LNCAP (cell line): ENCODE measurements around the gene ARF1.

Source experiments
- TF ChIP-seq, protein P1 (sequence below): fragments of 450-650 bp; IDR thresholded peaks from 2 replicates; pipeline ENCODE4 v1.5.1; 2017; ENCODE audit warnings: mild to moderate bottlenecking

Gene ARF1

DNA sequence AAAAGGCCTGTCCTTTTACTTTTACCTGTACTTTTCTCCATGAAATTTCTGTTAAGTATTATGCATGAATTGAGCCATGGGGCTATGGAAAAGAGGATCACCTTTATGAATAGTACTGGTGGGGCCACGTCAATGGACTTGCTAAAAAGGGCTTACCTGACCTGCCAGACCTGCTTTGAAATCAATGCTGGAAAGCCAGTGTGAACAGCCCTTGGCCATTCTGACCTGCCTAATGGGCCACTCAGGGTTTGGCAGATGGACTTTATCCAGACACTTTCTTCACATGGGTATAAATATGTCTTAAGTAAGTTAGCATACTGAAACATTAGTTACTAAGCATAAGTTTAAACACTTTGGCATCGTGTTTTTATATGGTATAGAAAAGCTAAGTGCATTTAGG, 49.3 kb downstream of the ARF1 start:
- TF ChIP-seq, protein P1, sequence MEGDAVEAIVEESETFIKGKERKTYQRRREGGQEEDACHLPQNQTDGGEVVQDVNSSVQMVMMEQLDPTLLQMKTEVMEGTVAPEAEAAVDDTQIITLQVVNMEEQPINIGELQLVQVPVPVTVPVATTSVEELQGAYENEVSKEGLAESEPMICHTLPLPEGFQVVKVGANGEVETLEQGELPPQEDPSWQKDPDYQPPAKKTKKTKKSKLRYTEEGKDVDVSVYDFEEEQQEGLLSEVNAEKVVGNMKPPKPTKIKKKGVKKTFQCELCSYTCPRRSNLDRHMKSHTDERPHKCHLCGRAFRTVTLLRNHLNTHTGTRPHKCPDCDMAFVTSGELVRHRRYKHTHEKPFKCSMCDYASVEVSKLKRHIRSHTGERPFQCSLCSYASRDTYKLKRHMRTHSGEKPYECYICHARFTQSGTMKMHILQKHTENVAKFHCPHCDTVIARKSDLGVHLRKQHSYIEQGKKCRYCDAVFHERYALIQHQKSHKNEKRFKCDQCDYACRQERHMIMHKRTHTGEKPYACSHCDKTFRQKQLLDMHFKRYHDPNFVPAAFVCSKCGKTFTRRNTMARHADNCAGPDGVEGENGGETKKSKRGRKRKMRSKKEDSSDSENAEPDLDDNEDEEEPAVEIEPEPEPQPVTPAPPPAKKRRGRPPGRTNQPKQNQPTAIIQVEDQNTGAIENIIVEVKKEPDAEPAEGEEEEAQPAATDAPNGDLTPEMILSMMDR, result no peak

DNA sequence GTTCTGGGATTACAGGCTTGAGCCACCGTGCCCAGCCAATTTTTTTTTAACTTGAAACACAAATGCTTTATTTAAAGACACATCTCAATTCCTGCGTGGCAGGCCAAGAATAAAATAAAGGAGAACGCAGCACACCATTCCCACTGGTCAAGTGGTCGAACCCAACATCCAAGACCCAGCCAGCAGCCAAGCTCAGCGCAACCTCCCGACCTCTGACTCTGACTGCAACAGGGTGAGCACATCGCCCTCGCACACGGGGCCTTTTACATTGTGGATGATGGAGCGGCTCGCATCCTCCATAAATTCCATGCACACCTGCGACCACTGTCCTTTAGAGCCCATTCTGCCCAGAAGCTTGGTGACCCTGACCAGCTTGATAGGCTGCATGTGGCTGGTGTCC, 52.1 kb downstream of the ARF1 start:
- TF ChIP-seq, protein P1, result no peak

DNA sequence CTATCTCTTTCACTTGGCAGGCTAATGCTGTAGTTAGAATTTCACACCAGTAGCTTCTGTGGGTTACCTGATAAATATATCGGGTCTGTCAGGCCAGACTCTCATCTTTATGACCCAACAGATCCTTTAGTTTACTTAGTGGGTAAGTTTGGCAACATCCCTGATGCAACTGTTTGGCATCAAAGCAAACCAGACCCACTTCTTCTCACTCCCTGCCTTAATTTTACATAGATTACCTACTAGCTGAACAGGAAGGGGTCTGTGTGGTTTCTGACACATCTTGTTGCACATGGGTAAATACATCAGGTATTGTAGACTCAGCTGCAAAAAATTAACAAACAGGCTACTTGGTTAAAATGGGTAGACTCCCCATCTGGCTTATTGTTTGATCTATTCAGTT, 54.4 kb downstream of the ARF1 start:
- TF ChIP-seq, protein P1, result no peak

DNA sequence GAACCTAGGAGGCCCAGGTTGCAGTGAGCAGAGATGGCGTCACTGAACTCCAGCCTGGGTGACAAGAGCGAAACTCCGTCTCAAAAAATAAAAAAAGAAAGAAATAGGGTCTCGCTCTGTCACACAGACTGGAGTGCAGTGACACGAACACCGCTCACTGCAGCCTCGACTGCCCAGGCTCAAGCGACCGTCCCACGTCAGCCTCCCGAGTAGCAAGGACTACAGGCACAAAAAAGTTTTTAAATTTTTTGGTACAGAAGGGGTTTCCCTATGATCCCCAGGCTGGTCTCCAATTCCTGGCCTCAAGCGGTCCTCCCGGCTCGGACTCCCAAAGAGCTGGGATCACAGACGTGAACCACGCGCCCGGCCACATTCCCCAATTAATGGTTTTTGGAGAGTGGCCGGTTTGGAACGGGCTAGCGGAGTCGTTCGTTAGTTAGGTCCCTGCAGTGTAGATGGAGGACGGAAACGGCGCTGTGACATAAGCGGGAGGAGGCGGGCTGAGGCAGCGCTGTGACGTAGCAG, 57.0 kb downstream of the ARF1 start:
- TF ChIP-seq, protein P1, result no peak

DNA sequence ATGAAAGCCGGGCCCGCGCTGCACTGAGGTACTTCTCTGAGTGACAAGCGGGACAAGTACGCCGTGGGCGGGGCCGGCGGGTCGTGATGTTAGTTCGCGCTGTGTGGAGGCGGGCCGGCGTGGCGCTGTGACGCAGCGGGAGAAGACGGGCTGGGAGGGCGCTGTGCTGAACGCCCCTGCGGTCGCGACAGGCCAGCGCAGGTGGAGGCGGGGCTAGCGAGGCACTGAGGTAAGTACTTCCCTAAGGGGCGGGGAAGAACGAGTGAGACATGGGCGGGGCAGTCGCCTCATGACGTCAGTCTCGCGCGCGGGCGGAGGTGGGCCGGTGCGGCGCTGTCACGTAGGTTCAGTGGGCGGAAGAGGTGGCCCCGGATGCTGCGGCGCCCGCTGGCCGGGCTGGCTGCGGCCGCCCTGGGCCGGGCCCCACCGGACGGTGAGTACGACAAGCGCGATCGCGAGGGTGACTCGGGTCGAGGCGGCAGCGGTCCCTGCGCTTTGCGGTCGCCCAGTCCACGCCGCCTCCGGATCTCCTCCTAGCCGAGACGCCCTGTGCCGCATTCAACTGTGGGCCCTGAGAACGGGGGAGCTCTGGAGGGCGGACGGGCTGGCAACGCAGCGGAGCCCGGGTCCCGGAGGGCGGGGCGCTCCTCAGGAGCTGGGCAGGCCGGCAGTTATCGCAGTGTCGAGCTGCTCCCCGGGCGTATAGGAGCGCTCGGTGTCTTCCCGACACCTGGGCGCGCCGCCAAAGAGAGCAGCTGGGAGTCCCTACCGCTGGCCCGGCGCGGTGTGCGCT, 57.6 kb downstream of the ARF1 start, which contains the start of gene GUK1:
GUK1 (plus strand) TSS at position 349 of the 793 bp plus-strand sequence; CDS start at position 373, 24 bp downstream.
- TF ChIP-seq, protein P1, result peak; percentile 29; the same call in 1 of the 2 replicates

DNA sequence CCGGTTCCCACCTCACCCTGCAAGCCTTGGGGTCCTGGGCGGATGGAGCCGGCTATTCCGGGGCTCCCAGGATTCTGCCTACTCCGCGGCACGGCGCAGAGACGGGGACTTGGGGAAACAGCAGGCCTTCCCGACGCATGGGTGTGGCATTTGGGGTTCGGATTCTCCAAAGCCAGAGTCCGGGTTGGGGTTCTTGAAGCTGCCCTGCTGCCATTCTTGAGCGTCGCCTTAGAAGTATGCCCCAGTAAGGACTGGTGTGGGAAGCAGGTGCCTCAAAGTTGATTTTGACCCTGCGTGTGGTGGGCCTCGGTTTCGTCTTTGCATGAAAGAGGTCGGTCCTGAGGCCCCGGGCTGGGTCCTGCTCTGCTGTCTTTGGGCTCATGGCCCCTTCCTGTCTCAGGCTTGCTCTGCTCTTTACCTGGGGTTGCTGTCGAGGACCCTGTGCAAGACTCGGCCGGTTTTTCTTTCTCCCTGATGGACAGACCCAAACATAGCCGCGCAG, 58.3 kb downstream of the ARF1 start:
- TF ChIP-seq, protein P1, result no peak

DNA sequence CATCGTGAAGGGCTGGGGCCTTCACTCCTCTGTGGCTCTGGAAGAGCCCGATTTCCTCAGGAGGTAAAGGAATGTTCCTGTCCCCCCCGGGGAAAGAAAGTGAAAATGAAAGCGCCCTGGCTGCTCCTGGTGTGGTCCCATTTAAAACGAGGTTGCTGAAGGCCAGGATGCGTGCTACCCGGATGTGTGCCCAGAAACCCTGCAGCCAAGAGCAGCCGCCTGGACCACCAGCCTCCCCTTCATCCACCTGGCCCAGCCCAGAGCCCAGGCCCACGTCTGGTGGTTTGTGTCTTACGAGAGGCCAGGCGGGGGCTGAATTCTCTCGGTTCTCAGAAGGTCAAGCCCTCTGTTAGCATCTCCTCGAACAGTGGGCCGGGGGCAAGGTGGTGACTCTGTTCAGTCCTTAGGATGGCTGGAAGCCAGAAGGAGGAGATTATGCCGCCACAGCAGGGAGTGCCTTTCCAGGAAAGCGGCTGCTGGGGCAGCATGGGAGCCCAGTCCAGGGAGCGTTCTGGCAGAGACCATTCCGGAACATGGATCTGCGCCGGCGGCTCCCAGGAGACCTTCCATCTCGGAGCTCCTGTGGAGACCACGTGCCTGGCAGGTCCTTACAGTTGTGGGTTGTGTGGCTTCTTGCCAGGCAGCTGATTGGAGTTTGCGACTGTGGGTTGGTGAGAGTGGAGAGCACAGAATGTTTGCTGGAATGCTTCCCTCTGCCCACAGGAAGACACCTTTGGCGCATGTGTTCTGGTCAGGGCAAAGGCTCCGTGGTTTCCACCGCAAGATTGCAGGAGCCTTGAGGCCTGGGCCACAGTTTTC, 58.9 kb downstream of the ARF1 start:
- TF ChIP-seq, protein P1, result no peak
